EH (cell line): ENCODE data around the gene LRRC15.
A peak's percentile ranks its signal among the peaks of the same experiment; 100 is the strongest.

Experiments used
- DNase-seq: peaks from one replicate; pipeline ENCODE4 v3.0.0-alpha.2; 2015; ENCODE audit warnings: low read depth

The LRRC15 gene

DNA sequence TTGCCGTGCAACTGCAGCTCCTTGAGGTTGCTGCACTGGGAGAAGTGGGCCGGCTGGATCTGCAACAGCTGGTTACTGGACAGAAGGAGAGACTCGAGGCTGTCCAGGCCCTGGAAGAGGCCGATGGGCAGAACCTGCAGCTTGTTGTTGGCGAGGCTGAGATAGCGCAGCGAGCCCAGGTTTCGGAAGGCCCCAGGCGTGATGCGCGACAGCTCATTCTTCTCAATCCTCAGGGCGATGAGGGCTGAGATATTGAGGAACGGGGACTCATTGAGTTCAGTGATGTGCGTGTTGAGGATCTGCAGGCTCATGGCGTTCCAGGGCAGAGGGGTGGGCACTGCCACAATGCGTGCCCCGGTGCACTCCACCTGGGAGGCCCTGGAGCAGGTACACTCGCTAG is 9.0 kb downstream of the LRRC15 start:
- DNase-seq: no peak

DNA sequence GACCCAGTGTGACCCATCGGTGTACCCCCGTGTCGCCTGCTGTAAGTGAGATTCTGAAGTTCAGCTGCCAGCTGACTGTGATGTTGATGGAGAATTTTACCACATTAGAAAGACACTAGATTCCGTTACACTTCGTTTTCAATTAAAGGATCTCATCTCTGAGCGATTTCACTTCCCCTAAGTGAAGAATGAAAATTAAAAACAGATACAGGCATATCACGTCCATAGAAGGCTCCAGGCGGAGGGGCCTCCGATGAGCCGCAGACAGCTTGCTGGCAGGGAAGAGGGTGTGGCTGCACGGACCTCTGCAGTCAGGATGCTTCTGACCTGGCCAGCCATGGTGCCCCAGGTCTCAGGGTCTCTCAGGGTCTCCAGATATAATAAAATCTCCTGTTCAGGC is 11.9 kb downstream of the LRRC15 start:
- no peak for DNase-seq

DNA sequence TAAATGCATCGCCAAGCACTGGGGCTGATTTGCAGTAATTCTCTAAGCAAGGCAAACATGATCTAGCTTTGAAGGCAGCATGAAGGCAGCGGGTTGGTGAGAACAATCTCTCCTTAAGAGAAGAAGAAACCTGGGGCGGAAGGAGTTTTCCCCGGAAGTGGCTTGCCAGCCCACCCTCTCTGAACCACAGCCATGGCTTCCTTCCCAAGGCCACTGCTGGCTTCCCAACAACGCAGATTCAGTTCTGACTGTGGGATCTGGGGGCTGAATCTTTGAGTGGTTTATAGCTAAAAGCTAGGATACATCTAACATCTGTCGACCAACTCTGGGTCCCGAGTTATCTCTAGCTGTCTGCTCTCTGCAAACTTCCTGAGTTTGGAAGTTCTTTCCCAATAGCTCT is 14.2 kb downstream of the LRRC15 start:
- no peak for DNase-seq

DNA sequence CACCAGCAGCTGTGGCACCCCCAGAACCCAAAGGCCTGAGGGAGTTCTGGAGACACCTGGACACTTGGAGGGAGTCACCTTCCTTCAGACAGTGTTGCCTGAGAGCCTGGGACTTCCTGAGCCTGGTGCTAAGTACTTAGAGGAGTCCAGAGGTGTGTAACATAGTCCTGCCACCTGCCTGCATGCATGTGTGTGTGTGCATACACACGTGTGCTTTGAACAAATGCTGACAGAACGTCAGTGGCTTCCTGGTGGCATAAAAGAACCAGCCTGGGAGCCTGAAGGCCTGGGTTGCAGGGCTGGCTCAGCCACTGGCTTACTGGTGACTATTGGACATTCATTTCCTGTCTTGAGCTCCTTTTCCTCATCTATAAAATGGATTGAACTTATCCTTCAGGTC is 15.2 kb downstream of the LRRC15 start:
- DNase-seq: no peak

DNA sequence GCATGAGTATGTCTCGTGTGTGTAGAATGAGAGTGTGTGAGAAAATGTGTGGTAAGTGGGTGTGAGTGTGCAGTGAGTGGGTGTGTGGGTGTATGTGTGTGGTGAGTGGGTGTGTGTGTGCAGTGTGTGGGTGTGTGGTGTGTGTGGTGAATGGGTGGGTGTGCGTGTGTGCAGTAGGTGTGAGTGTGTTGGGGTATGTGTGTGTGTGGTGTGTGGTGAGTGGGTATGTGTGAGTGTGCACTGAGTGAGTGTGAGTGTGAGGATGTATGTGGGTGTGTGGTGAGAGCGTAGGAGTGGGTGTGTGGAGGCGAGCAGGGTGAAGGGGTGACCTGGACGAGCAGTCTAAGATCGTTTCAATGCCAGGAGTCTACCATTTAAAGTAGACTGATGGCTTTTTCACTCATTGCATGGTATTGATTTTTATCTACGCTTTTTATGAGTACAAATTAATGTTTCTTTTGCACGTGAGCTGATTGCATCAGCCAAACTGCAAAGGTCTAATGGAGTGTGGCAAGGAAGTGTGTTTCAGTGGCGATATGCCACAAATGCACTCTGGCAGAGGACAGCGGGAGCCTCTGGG is 16.8 kb downstream of the LRRC15 start:
- no peak for DNase-seq

DNA sequence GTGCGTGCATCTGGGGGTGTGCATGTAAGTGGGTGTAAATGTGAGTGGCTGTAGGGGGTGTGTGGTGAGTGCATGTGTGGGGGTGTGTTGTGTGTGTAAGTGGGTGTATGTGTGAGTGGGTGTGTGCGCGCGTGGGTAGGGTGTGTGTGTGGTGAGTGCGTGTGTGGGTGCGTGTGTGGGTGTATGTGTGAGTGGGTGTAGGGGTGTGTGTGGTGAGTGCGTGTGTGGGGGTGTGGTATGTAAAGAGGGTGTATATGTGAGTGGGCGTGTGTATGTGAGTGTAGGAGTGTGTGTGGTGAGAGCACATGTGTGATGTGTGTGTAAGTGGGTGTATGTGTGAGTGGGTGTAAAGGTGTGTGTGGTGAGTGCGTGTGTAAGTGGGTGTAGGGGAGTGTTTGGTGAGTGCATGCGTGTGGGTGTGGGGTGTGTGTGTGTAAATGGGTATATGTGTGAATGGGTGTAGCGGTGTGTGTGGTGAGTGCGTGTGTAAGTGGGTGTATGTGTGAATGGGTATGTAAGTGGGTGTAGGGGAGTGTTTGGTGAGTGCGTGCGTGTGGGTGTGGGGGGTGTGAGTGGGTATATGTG is 17.5 kb downstream of the LRRC15 start:
- DNase-seq: no peak

DNA sequence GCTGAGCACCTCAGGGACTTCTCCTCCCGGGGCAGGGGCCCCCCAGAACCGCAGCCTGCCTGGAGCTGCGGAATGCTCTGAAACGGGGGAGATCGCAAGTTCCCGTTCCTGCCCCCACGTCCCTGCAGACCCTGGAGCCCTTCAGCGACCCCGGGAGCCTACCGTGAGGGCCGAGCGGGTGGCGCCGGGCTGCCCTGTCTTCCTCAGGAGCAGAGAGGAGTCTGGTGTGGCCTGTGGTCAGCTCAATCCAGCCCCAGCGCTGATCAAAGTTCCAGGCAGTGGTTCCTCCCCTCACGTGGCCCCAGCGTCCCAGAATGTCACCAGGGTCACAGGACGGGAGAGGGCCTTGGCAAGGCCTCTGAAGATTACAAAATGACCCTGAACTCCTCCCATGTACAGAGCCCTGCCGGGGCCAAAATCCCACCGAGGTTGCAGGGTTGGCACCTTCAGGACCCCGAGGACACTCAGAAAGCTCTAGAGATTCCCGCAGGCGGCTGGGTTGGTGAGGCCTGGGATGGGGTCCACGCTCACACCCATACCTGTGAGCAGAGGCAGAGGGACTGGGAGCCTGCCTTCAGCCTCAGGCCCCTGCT is 18.4 kb downstream of the LRRC15 start, which contains the start of gene CPN2:
Gene CPN2 (minus strand): TSS at position 249 of the 593 bp plus-strand sequence. CDS start 8,626 bp downstream, outside the sequence.
- DNase-seq: no peak

DNA sequence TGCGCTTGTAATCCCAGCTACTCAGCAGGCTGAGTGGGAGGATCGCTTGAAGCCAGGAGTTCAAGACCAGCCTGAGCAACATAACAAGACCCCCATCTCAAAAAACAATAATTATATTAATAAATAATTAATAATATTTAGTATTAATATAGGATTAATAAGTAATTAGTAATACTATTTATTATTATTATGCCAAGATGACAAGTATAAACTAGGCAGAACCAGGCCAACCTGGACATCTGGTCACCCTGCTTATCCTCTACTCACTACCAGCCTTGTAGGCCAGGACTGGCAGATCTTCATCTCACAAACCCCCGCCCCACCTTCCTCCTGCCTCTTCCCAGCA is 18.8 kb downstream of the LRRC15 start:
- no peak for DNase-seq

DNA sequence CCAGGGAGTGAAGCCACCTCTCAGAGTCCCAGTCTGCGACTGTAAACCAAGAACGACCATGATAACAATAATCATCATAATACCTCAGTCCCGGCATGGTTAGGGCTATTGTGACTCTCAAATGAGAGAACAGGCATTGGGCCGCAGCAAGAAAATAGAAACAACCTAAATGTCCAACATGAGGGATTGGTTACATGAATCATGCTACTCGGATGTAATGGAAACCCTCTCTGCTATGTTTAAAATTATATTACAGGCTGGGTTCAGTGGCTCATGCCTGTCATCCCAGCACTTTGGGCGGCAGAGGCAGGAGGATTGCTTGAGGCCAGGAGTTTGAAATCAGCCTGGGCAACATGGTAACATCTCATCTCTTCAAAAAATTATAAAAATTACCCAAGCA is 21.2 kb downstream of the LRRC15 start:
- DNase-seq: peak; percentile 28

DNA sequence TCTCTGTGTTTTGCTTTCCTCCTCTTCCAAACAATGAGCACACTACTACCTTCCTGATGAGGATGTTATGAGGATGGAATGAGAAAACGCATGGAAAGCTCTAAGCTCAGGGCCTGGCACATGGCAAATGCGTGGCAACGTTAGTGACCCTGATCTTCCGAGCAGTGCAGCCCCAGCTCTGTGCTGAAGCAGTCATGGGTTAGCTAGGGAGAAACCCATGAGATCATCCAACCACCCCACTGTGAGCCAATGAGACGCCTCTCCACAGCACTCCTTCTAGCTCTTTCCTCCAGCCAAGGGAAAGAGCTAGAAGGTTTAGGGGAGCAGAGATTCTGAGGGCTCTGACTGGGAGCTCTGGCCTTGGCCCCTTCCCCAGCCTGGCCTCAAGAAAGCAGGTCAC is 22.9 kb downstream of the LRRC15 start:
- no peak for DNase-seq

DNA sequence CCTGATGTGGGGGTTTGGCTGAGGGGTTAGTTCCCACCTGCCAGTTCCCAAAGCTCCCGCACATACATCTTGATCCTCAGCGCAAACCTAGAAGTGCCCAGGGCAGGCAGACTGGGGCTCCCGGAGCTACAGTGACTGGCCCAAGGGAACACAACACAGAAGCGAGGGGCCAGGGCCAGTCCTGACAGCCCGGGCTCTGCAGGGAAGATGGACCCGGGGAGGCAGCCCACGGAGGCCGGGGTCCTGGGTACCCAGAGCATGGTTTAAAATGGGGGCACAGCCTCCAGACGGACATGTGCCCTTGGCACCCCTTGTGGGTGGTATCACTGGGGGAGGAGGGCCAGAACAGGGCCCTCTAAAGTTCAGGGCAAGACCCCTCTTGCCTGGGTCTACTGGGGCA is 23.5 kb downstream of the LRRC15 start:
- no peak for DNase-seq

DNA sequence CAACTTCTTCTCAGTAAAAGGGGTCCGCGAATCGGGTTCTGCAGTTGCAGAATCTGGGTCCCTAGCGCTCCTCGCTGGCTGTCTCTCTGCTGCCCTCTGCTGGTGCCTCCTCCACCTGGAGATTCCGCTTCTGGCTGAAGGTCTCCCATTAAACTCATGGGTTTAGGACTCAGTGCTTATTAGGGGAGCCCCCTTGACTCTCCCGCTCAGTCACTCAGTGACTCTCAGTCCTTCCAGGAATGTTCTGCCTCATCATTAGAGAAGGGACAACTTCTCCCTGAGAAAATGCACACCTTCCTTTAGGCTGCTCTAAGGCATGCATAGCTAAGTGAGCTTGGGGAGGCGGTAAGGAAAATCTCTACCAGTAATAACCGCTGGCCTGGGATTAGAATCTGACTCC is 25.5 kb downstream of the LRRC15 start:
- peak; percentile 65 for DNase-seq

DNA sequence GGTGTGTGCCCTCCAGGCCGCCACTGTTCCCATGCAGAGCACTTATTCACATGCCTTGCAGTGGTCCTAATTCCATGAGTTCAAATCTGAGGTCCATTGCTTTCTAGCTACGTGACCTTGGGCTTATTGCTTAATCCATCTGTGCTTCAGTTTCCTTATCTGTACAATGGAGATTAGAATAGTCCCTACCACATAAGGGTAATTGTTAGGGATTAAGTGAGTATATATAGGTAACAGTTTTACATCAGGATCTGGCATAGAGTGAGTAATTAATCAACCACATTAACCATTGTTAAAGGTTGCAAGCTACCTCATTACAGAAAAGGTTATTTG is 26.0 kb downstream of the LRRC15 start:
- no peak for DNase-seq

DNA sequence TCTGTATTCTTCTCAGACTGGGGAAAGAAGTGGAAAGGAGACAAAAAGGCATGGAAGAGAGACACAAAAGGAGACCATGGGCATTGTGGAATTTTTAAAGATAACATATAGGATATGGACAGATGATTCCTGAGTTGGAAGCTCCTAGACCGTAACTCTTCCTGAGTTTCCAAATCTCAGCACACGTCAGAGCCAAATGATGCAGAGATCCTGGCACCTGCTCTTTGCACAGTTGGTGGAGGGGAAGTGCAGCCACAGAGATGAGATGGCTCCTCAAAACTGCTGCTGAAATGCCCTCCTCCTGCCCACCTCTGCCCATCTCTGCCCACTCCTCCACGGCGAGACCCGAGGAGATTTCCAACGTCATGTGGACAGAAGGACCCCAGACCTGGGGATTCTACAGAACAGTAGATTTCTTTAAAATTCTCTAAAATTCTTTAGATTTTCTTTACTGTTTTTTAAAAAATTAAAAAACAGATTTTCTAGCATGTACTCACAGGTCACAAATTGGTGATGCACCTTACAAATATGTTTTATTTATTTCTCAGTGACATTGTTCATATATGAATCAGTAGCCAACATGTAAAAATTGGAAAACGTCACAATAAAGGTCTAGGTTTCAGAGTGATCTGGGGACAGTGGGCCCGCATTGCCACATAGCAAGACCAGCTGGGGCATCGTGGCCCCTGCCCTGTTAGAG is 26.5 kb downstream of the LRRC15 start:
- DNase-seq: peak; percentile 38

DNA sequence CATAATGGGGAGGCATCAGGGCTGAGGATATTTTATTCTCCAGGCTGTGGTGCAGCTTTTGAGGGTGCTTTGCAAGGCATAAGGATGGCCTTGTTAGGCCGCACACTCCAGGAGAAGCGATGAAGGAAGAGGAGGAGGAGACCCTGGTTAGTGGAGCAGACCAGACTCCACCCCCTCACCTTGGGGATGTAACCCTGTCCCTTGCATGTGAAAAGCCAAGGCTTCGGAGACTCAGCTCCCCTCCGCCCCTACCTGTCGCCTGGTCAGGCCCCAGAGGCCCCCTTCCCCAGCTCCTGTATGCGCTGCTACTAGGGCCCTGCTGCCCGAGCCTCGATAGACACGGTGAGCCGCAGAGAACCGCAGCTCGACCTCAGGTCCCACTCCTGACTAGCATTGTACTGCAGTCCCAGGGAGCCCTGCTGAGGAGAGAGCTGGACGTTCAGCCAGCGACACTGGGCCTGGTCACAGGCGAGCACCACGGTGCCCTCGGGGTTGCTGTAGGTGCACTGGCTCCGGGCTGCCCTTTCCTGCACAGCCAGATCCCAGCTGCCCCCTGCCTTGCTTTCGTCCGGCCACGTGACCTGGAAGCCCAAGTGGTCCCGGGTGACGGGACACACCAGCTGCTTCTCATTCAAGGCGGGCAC is 28.7 kb downstream of the LRRC15 start:
- DNase-seq: no peak

DNA sequence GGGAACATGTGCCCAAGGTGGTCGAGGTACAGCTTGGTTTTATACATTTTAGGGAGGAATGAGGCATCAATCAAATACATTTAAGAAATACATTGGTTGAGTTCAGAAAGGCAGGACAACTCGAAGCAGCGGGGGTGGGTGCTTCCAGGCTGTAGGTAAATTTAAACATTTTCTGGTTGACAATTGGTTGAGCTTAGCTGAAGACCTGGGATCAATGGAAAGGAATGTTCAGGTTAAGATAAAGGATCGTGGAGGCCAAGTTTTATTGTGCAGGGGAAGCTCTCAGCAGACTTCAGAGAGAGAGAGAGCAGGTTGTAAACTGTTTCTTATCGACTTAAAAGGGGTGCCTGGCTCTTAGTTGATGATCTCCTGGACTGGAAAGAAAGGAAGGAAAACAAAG is 29.7 kb downstream of the LRRC15 start:
- no peak for DNase-seq

DNA sequence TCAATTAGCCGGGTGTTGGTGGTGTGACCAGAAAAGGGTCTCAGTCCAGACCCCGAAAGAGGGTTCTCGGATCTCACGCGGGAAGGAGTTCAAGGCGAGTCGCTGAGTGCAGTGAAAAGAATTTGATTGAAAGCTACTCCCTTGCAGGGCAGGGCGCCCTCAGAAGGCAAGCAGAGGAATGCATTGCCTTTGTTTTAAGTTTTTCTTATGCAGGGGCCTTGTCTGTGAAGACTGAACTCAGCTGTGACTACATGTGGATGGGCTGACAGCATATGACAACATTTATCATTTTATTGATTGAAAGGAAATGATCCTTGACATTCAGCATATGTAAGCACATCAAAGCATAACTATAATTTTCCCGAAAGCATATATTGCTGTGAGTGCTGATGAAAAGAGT is 30.2 kb downstream of the LRRC15 start:
- DNase-seq: no peak

DNA sequence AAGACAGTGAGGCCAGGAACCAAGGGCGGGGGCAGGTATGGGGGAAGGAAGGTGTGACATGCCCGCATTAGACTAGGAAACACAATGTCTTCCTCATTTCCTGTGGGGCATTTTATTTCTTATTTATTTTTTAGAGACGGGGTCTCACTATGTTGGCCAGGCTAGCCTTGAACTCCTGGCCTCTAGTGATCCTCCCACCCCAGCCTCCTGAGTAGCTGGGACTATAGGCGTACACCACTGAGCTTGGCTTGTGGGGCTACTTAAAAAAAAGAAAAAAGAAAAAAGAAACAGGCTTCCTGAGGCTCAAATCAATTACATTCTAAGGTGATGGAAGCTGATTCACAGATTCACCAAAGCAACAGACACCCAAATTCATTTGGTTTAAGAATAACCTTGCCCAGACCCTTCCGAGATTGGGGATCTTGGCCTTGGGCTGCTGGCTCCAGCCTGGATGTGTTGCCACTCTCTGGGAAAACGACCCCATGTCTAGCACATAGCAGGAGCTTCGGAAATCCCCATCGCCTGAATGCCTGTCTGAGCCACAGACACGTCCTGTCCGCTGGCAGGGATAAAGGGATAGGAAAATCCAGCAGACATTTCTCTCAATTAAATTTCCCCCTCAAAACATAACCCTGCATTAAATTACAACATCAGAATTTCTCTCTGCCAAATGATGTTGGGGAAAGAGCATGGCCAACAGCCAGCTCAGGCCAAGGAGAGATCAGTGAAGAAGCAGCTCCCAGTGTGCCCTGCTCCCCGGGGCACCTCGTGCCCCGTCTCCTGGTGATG is 31.4 kb downstream of the LRRC15 start:
- no peak for DNase-seq

DNA sequence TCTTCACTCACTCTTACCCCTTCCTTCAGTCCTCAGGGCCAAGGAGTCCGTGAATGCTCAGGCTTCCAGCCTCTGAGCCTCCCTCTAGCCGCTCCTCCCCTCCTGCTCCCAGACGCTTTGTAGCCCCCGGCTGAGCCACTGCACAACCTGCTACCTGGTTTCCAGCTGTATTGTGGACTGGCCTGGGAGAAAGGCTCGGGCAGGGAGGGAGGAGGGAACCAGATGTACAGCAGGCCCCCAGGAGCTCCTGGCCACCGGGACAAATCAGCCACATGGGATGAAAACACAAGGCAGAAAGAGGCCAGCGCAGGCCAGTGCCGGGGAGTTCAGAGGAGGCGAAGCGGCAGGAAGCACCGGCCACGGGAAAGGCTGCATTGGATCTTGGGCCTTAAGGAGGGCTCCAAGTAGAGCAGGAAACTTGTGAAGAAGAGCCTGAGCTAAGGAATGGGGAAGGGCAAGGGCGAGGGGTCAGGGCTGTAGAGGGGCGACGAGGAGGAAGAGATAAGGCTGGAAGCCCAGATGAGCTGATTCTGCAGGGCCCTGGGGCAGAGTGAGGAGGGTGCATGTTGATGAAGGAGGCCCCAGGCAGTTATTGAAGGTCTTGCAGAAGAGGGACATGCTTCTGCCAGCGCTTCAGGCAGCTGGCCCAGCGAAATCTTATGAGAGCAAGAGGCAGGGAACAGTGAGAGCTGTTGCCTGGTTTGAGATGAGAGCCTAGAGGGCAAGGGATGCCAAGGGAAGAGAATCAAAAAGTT is 32.8 kb downstream of the LRRC15 start:
- DNase-seq: no peak

DNA sequence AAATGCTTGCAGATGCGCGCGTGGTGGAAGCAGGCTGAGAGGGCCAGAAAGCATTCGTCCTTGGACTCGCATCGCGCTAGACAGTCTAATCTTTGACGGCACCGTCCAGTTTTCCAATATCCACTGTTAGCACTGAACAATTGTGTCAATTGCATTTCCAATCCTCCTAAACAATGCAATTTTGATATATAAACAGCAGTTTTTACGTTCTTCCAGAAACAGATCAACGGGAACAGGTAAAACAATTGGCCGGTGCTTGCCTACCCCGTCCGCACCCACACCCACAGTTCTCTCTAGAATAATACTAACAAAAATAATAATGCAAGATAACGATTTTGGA is 35.6 kb downstream of the LRRC15 start:
- DNase-seq: no peak

DNA sequence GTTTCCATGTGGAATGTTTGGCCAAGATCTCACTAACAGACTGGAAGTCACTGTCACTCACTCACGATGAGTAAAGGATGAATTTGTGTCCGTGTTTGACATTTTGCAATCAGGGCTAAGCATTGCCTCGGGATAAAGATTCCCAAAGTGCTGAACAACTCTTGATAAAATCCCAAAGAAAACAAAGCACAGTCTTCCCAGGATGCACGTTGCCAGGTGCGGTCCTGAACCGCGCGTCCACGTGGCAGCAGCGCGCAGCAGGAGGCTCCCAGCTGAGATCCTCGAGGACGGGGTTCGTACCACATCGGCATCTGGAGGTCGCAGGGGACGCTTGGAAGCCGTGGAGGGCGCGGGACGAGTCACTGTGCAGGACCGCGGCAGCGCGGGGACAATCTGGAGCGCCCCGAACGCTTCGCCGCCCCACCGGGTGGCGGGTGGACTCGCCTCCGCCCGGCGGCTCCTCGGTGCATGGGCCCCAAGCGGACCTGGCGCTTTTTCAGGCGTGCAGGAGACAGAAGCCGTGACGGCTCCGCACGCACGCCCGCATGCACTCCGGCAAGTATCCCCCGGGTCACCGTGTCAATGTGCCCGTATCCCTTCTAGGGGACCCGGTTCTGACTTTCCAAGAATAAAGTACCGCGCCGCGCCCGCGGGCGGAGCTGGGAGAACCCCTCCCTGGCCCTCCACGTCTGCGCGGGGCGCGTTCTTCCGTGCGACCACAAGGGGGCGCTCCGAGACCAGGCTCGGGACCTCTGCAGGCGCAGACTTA is 36.1 kb downstream of the LRRC15 start:
- peak; percentile 84 for DNase-seq
